A673 (cell line): ENCODE results near the gene MASP2. TPM values are rescaled to one million over a fixed set of nuclear protein-coding genes. Genes with fewer than 3 reads are reported as not detected.
"Not testable (repeated sequence)": the region's sequence is repeated elsewhere in the genome, so short reads cannot be mapped to it uniquely, and the experiment has no call there.

Experiments used
- BruUV-seq: library from RNA; stranded (reverse); fragments of 400-500 nt; replicated peaks from 2 replicates; lab custom pipeline; 2021; lab: Mats Ljungman, UMichigan
- CTCF ChIA-PET: fragments of 300-600 bp; sonication (Branson Sonifier 250); formaldehyde crosslinking; loops from one replicate; lab custom pipeline; 2022; ENCODE audit warnings: antibody characterized with exemption; lab: Charles Lee
- POLR2A ChIA-PET: fragments of 300-600 bp; sonication (Branson Sonifier 250); formaldehyde crosslinking; loops from one replicate; lab custom pipeline; 2022; ENCODE audit warnings: antibody characterized with exemption; ENCODE audit not compliant: low non-redundant PET; lab: Charles Lee
- DNase-seq: peaks from one replicate; pipeline ENCODE4 v3.0.0-alpha.2; 2015; ENCODE audit warnings: low spot score
- H3K27ac ChIP-seq: fragments of 200-600 bp; sonication (generic); 2 replicates; pipeline ENCODE4 v1.5.1; 2016; ENCODE audit warnings: mixed run types, low read depth, mild to moderate bottlenecking, mixed read lengths, antibody characterized with exemption, low read length; ENCODE audit not compliant: poor library complexity, severe bottlenecking
- H3K27me3 ChIP-seq: fragments of 200-600 bp; sonication (generic); replicated peaks from 2 replicates; pipeline ENCODE4 v1.6.1; 2017; ENCODE audit warnings: mixed run types, low read depth, mild to moderate bottlenecking, mixed read lengths, antibody characterized with exemption, low read length; ENCODE audit not compliant: insufficient read depth, poor library complexity
- H3K36me3 ChIP-seq: fragments of 200-600 bp; sonication (generic); 2 replicates; pipeline ENCODE4 v1.6.1; 2016; ENCODE audit warnings: mixed run types, mild to moderate bottlenecking, mixed read lengths, antibody characterized with exemption, low read length; ENCODE audit not compliant: insufficient read depth, poor library complexity, severe bottlenecking
- H3K4me1 ChIP-seq: fragments of 200-600 bp; sonication (generic); 2 replicates; pipeline ENCODE4 v1.6.1; 2017; ENCODE audit warnings: mixed run types, mild to moderate bottlenecking, mixed read lengths, antibody characterized with exemption, low read length; ENCODE audit not compliant: insufficient read depth, poor library complexity, severe bottlenecking
- H3K4me3 ChIP-seq: fragments of 200-600 bp; sonication (generic); 2 replicates; pipeline ENCODE4 v1.5.1; 2016; ENCODE audit warnings: low read depth, mixed run types, mild to moderate bottlenecking, mixed read lengths, low read length; ENCODE audit not compliant: poor library complexity, severe bottlenecking
- H3K9me3 ChIP-seq: fragments of 200-600 bp; sonication (generic); 2 replicates; pipeline ENCODE4 v1.6.1; 2016; ENCODE audit warnings: mixed run types, low read depth, mild to moderate bottlenecking, mixed read lengths, antibody characterized with exemption, low read length; ENCODE audit not compliant: poor library complexity, severe bottlenecking
- CTCF ChIP-seq: fragments of 300-800, 200-600 bp; sonication (generic); conservative IDR thresholded peaks from 2 replicates; pipeline ENCODE4 v1.5.1; 2017; ENCODE audit warnings: low read depth, mild to moderate bottlenecking, antibody characterized with exemption, low read length, moderate library complexity, mixed read lengths
- EZH2 ChIP-seq: fragments of 200-600 bp; sonication (generic); IDR thresholded peaks from 2 replicates; pipeline ENCODE4 v1.6.1; 2017; ENCODE audit warnings: borderline replicate concordance, low read depth, mild to moderate bottlenecking, mixed read lengths, antibody characterized with exemption, low read length; ENCODE audit not compliant: poor library complexity, severe bottlenecking
- intact Hi-C: fragments of 100-400 bp; cut with micrococcal nuclease; formaldehyde crosslinking; loops from one replicate; pipeline ENCODE4 v1.10.0; 2022; ENCODE audit not compliant: unreplicated experiment
- total RNA-seq: library from RNA; stranded (reverse); gene quantifications from 2 replicates; pipeline ENCODE4 v1.2.3, GENCODE V29; 2021

MASP2 gene
- total RNA-seq, 1 experiment from 2014 or later, result 0.69 TPM

GRCh38 chr1:10992864-10993263 lies 54.2 kb downstream of the MASP2 start:
- H3K36me3 ChIP-seq, result no peaks in the 10 kb centered on the region
- DNase-seq, result no peak
- H3K27ac ChIP-seq, result peak overlapping the region; percentile 55
- POLR2A ChIA-PET, result no interaction called here
- CTCF ChIA-PET, result interaction anchor here (1.2 kb wide), 1 partner anchor 45 kb away, joined by 3 read pairs; no protein-coding TSS in a partner anchor
- no peak overlapping the region for H3K4me3 ChIP-seq
- BruUV-seq, result no TSS peak
- no peaks in the 10 kb centered on the region for H3K27me3 ChIP-seq
- intact Hi-C loops, result no loop called here
- no peaks in the 10 kb centered on the region for H3K9me3 ChIP-seq
- TF ChIP-seq EZH2 (no peak), CTCF (no peak)
- H3K4me1 ChIP-seq, result peaks cover 11% of the 10 kb centered on the region

- H3K36me3 ChIP-seq, H3K9me3 ChIP-seq, H3K27me3 ChIP-seq, H3K4me3 ChIP-seq, intact Hi-C loops, POLR2A ChIA-PET, BruUV-seq: not testable (repeated sequence)
- CTCF ChIA-PET, result interaction anchor here (1.2 kb wide), 1 partner anchor 46 kb away, joined by 3 read pairs; no protein-coding TSS in a partner anchor
- peak overlapping the region; percentile 55 for H3K27ac ChIP-seq
- peak; percentile 39 for DNase-seq
- peaks cover 11% of the 10 kb centered on the region for H3K4me1 ChIP-seq
Measured at GRCh38 chr1:10992004-10992403, 55.0 kb downstream of the MASP2 start.

- TF ChIP-seq CTCF (no peak), EZH2 (no peak)
- H3K9me3 ChIP-seq, result no peaks in the 10 kb centered on the region
- no peaks in the 10 kb centered on the region for H3K27me3 ChIP-seq
- peaks cover 11% of the 10 kb centered on the region for H3K4me1 ChIP-seq
- no TSS peak for BruUV-seq
- no peak for DNase-seq
- no peak overlapping the region for H3K27ac ChIP-seq
- intact Hi-C loops, result no loop called here
- no peak overlapping the region for H3K4me3 ChIP-seq
- no peaks in the 10 kb centered on the region for H3K36me3 ChIP-seq
- ChIA-PET POLR2A (interaction anchor here (0.7 kb wide), 1 partner anchor 18 kb away, joined by 11 read pairs; no protein-coding TSS in a partner anchor), CTCF (no interaction called here)
Measured at GRCh38 chr1:10990828-10991227, 56.2 kb downstream of the MASP2 start.

GRCh38 chr1:10989920-10990516 lies 57.0 kb downstream of the MASP2 start:
- POLR2A ChIA-PET, result interaction anchor here (0.7 kb wide), 1 partner anchor 17 kb away, joined by 11 read pairs; no protein-coding TSS in a partner anchor
- CTCF ChIA-PET, H3K27ac ChIP-seq, H3K27me3 ChIP-seq, H3K36me3 ChIP-seq, BruUV-seq, intact Hi-C loops, H3K9me3 ChIP-seq, H3K4me3 ChIP-seq, DNase-seq: not testable (repeated sequence)
- H3K4me1 ChIP-seq, result peaks cover 11% of the 10 kb centered on the region
